ENCODE data around the gene GOSR1. TPM values are rescaled to one million over a fixed set of nuclear protein-coding genes. Genes with fewer than 3 reads are reported as not detected.
"Not testable (repeated sequence)": the region's sequence is repeated elsewhere in the genome, so short reads cannot be mapped to it uniquely, and the experiment has no call there.

GOSR1 gene
- polyA plus RNA-seq, 2 of the 4 experiments (the other 2 are of a cell fraction), result 48.8 to 49.6 TPM

DNA sequence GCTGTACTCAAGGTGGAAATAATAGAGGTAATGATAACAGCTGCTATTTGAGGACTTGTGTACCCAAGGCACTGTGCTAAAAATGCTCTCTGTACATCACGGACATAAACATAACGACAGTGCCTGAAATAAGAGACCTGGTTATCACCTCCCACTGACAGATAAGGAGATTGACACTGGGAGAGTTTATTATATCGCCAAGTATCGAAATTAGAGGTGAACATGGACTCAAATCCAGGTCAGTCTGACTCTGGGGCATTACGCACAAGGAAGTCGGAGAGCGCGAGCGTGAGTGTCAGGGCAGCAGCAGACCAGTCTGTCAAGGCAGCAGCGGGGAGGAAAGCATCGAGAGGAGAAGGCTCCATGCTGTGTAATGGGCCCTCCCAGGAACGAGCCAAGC, 57.1 kb downstream of the GOSR1 start:
- H3K27ac ChIP-seq, result no peak overlapping the region
- no peaks in the 10 kb centered on the region for H3K9me3 ChIP-seq
- no peak for FAIRE-seq
- TF ChIP-seq, protein P1, sequence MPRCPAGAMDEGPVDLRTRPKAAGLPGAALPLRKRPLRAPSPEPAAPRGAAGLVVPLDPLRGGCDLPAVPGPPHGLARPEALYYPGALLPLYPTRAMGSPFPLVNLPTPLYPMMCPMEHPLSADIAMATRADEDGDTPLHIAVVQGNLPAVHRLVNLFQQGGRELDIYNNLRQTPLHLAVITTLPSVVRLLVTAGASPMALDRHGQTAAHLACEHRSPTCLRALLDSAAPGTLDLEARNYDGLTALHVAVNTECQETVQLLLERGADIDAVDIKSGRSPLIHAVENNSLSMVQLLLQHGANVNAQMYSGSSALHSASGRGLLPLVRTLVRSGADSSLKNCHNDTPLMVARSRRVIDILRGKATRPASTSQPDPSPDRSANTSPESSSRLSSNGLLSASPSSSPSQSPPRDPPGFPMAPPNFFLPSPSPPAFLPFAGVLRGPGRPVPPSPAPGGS (IDR thresholded peaks at IDR 0.05), result no peak
- CTCF ChIA-PET, result interaction anchor here (0.8 kb wide), 1 partner anchor 181 kb away, joined by 3 read pairs; no protein-coding TSS in a partner anchor
- POLR2A ChIA-PET, result no interaction called here
- no peak for ATAC-seq
- DNase-seq (ENCODE audit: low read depth in 1 of 2, low spot score in 1 of 2), result no peak
- H3K4me2 ChIP-seq, result no peak overlapping the region
- no peaks in the 10 kb centered on the region for H3K4me1 ChIP-seq
- H3K4me3 ChIP-seq, result no peak overlapping the region
- WGBS (ENCODE audit: missing lambda C conversion rate), result 84% methylated on average over 12 of the region's 12 CpGs

DNA sequence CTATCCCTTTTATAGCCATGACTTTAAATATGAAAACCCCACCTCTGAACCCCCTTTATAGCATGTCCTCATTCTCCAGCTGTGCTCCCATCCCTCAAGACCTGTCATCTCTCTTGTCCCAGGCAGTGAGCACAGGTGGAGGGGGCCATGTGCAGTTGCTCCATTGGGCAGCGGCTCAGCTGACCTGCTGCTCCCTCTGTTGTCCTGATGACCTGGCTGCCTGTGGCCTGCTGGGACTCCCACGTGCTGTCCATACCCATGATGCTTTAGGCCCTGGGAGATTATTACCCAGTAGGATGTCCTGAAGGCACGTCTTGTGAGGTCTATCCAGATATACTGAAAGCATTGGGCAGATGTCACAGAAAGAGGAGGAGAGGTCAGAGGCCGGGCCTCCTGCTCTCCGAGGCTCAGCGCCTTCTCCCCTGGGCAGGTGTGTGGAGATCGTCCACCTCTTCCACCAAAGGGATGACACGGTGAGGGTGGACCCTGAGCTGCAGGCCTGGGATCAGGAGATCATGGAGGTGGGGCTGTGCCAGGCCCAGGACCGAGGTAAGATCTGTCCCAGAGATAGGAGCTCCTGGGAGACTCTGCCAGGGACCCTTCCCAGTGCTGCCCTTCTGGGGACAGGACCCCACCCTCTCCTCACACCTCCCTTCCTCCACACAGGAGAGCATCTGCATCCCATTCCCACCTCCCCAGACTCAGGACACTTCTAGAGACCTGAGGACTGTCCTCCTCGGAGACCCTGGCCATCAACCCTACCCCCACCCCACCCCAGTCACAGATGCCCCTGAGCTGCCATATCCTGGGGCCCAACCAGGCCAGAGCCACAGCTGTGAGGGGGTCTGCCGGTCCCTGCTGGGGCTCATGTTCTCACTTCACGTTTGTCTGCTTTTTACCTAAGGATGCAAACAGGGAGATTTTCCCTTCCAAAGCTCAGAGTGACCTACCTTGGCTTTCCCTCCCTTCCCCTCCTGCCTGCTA, 58.0 kb downstream of the GOSR1 start:
- FAIRE-seq, result no peak
- Histone ChIP-seq H3K4me2 (no peak overlapping the region), H3K4me3 (no peak overlapping the region), H3K4me1 (no peaks in the 10 kb centered on the region), H3K27ac (no peak overlapping the region), H3K9me3 (no peaks in the 10 kb centered on the region)
- ChIA-PET POLR2A (no interaction called here), CTCF (interaction anchor here (0.9 to 1.6 kb wide), 3 partner anchors 9 to 58 kb away, joined by 3 to 5 read pairs (median 3); partner anchors contain the start of gene GOSR1)
- DNase-seq (ENCODE audit: low read depth in 1 of 2, low spot score in 1 of 2), result no peak
- TF ChIP-seq, protein P2, sequence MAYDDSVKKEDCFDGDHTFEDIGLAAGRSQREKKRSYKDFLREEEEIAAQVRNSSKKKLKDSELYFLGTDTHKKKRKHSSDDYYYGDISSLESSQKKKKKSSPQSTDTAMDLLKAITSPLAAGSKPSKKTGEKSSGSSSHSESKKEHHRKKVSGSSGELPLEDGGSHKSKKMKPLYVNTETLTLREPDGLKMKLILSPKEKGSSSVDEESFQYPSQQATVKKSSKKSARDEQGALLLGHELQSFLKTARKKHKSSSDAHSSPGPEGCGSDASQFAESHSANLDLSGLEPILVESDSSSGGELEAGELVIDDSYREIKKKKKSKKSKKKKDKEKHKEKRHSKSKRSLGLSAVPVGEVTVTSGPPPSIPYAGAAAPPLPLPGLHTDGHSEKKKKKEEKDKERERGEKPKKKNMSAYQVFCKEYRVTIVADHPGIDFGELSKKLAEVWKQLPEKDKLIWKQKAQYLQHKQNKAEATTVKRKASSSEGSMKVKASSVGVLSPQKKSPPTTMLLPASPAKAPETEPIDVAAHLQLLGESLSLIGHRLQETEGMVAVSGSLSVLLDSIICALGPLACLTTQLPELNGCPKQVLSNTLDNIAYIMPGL (CRISPR knock-in tag; IDR thresholded peaks at IDR 0.05; ENCODE audit: borderline replicate concordance), result no peak
- TF ChIP-seq ZC3H11A (IDR thresholded peaks at IDR 0.05) (no peak), HEYL (CRISPR knock-in tag; IDR thresholded peaks at IDR 0.05) (no peak), CHD4 (IDR thresholded peaks at IDR 0.05; ENCODE audit: borderline replicate concordance) (no peak)
- 67% methylated on average over 12 of the region's 12 CpGs for WGBS (ENCODE audit: missing lambda C conversion rate)
- peak; percentile 26 to 31; a peak in 4 of 6 replicates for ATAC-seq

DNA sequence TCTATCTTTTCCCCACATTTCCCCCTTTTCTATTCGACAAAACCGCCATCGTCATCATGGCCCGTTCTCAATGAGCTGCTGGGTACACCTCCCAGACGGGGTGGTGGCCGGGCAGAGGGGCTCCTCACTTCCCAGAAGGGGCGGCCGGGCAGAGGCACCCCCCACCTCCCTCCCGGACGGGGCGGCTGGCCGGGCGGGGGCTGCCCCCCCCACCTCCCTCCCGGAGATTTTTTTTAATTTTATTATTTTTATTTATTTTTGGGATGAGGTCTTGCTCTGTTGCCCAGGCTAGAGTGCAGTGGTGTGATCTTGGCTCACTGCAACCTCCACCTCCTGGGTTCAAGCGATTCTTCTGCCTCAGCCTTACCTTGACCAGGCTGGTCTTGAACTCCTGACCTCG, 59.6 kb downstream of the GOSR1 start:
- H3K4me1 ChIP-seq; H3K9me3 ChIP-seq; H3K4me2 ChIP-seq; FAIRE-seq; H3K4me3 ChIP-seq; DNase-seq (ENCODE audit: low read depth in 1 of 2, low spot score in 1 of 2); CTCF ChIA-PET; H3K27ac ChIP-seq; POLR2A ChIA-PET; ATAC-seq: not testable (repeated sequence)
- WGBS (ENCODE audit: missing lambda C conversion rate), result 83% methylated on average over 9 of the region's 16 CpGs

DNA sequence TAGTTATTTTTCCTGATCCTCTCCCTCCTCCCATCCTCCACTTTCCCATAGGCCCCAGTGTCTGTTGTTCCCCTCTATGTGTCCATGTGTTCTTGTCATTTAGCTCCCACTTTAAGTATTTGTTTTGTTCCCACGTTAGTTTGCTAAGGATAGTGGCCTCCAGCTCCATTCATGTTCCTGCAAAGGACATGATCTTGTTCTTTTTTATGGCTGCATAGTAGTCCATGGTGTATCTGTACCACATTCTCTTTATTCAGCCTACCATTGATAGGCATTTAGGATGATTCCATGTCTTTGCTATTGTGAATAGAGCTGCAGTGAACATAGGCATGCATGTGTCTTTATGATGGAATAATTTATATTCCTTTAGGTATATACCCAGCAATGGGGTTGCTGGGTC, 60.5 kb downstream of the GOSR1 start:
- H3K4me1 ChIP-seq; DNase-seq (ENCODE audit: low read depth in 1 of 2, low spot score in 1 of 2); FAIRE-seq; H3K4me3 ChIP-seq; POLR2A ChIA-PET; H3K4me2 ChIP-seq; H3K9me3 ChIP-seq; H3K27ac ChIP-seq; ATAC-seq: not testable (repeated sequence)
- CTCF ChIA-PET, result interaction anchor here (1.1 kb wide), 1 partner anchor 17 kb away, joined by 3 read pairs; no protein-coding TSS in a partner anchor
- 17% methylated on average over 1 of the region's 1 CpG for WGBS (ENCODE audit: missing lambda C conversion rate)

DNA sequence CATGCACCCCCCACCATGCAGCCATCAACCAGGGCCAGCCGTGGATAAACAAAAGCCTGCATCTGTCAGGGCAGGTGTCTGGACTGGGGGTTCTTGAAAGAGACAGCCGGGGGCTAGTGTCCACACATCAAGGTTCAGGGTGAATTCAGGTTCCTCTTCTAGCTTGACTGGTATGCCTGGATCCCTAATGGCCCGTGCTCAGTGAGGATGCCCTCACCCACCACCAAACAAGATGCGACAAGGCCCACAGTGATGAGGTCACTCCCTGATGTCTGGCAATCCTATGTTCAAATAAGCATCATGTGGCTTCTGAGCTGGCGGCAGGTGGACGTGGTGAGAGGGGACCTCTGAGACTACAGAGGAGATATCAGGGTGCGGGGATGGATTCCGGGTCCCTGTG, 64.6 kb downstream of the GOSR1 start:
- Histone ChIP-seq H3K4me3 (no peak overlapping the region), H3K9me3 (no peaks in the 10 kb centered on the region), H3K4me1 (no peaks in the 10 kb centered on the region), H3K27ac (no peak overlapping the region), H3K4me2 (no peak overlapping the region)
- no peak for FAIRE-seq
- ChIA-PET POLR2A (no interaction called here), CTCF (interaction anchor here (1.1 to 2.1 kb wide), 4 partner anchors 10 to 14 kb away, joined by 4 to 10 read pairs (median 5); no protein-coding TSS in a partner anchor)
- DNase-seq (ENCODE audit: low read depth in 1 of 2, low spot score in 1 of 2), result no peak
- 78% methylated on average over 8 of the region's 8 CpGs for WGBS (ENCODE audit: missing lambda C conversion rate)
- no peak for ATAC-seq
- TF ChIP-seq POLR2A (IDR thresholded peaks at IDR 0.05; ENCODE audit: low read length), result no peak
- TF ChIP-seq ZFP36 (IDR thresholded peaks at IDR 0.05; ENCODE audit: borderline replicate concordance, partially characterized antibody), result no peak
- no peak for TF ChIP-seq EHMT2 (IDR thresholded peaks at IDR 0.05; ENCODE audit: low read depth)
- no peak for TF ChIP-seq NR3C1 (IDR thresholded peaks at IDR 0.05)
- no peak for TF ChIP-seq HOXB5 (CRISPR knock-in tag; IDR thresholded peaks at IDR 0.05)
- TF ChIP-seq EP300 (IDR thresholded peaks at IDR 0.05), result no peak
- TF ChIP-seq HEYL (CRISPR knock-in tag; IDR thresholded peaks at IDR 0.05), result no peak
- TF ChIP-seq MYC (IDR thresholded peaks at IDR 0.05; ENCODE audit: borderline replicate concordance, low read length), result no peak
- TF ChIP-seq, protein P3, sequence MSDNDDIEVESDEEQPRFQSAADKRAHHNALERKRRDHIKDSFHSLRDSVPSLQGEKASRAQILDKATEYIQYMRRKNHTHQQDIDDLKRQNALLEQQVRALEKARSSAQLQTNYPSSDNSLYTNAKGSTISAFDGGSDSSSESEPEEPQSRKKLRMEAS (IDR thresholded peaks at IDR 0.05), result no peak
- TF ChIP-seq SREBF2 (IDR thresholded peaks at IDR 0.05), result no peak
- TF ChIP-seq NPAS2 (CRISPR knock-in tag; IDR thresholded peaks at IDR 0.05; ENCODE audit: borderline replicate concordance), result no peak
- no peak for TF ChIP-seq GATA3 (IDR thresholded peaks at IDR 0.05; ENCODE audit: borderline replicate concordance)
- TF ChIP-seq, protein P4, sequence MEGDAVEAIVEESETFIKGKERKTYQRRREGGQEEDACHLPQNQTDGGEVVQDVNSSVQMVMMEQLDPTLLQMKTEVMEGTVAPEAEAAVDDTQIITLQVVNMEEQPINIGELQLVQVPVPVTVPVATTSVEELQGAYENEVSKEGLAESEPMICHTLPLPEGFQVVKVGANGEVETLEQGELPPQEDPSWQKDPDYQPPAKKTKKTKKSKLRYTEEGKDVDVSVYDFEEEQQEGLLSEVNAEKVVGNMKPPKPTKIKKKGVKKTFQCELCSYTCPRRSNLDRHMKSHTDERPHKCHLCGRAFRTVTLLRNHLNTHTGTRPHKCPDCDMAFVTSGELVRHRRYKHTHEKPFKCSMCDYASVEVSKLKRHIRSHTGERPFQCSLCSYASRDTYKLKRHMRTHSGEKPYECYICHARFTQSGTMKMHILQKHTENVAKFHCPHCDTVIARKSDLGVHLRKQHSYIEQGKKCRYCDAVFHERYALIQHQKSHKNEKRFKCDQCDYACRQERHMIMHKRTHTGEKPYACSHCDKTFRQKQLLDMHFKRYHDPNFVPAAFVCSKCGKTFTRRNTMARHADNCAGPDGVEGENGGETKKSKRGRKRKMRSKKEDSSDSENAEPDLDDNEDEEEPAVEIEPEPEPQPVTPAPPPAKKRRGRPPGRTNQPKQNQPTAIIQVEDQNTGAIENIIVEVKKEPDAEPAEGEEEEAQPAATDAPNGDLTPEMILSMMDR (IDR thresholded peaks at IDR 0.05), result no peak
- TF ChIP-seq EHF (CRISPR knock-in tag; IDR thresholded peaks at IDR 0.05), result no peak
- TF ChIP-seq, protein P5, sequence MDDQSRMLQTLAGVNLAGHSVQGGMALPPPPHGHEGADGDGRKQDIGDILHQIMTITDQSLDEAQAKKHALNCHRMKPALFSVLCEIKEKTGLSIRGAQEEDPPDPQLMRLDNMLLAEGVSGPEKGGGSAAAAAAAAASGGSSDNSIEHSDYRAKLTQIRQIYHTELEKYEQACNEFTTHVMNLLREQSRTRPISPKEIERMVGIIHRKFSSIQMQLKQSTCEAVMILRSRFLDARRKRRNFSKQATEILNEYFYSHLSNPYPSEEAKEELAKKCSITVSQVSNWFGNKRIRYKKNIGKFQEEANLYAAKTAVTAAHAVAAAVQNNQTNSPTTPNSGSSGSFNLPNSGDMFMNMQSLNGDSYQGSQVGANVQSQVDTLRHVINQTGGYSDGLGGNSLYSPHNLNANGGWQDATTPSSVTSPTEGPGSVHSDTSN (IDR thresholded peaks at IDR 0.05), result no peak
- no peak for TF ChIP-seq KDM5A (IDR thresholded peaks at IDR 0.05)
